ENCODE data around the gene CDC14A. TPM values are rescaled to one million over a fixed set of nuclear protein-coding genes. Genes with fewer than 3 reads are reported as not detected.

Gene CDC14A
- total RNA-seq, 2 experiments from 2014 or later: 4.9 to 7.2 TPM

- H3K36me3 ChIP-seq (ENCODE audit: insufficient read depth, low read length): no peaks in the 10 kb centered on the region
- BruUV-seq (replicated peaks): no TSS peak
- no peaks in the 10 kb centered on the region for H3K4me1 ChIP-seq (ENCODE audit: insufficient read depth, low read length, poor library complexity, severe bottlenecking)
- TF ChIP-seq EZH2phosphoT487 (IDR thresholded peaks at IDR 0.05; ENCODE audit: borderline replicate concordance, low read depth, low read length): no peak
- no peak for TF ChIP-seq CTCF (conservative IDR thresholded peaks at IDR 0.05; ENCODE audit: low read length)
- intact Hi-C loops (cut with micrococcal nuclease; ENCODE audit: unreplicated experiment): no loop called here
- H3K79me2 ChIP-seq (ENCODE audit: insufficient read depth, low read depth, low read length): no peaks in the 10 kb centered on the region
- ChIA-PET POLR2A (interaction anchor here (0.6 to 1.6 kb wide), 2 partner anchors 12 to 248 kb away, joined by 3 to 4 read pairs; no protein-coding TSS in a partner anchor), CTCF (ENCODE audit: unreplicated experiment) (no interaction called here)
- H3K9me2 ChIP-seq (ENCODE audit: insufficient read depth, low read length): no peaks in the 10 kb centered on the region
- no peak overlapping the region for H2AFZ ChIP-seq (ENCODE audit: low read length)
- H3K4me3 ChIP-seq (ENCODE audit: low read depth, low read length, poor library complexity, severe bottlenecking): no peak overlapping the region
- no peak overlapping the region for H3K27ac ChIP-seq (ENCODE audit: low read depth, low read length, poor library complexity, severe bottlenecking)
- no peak overlapping the region for H3K4me2 ChIP-seq (ENCODE audit: low read length)
- no peaks in the 10 kb centered on the region for H3K9me3 ChIP-seq (ENCODE audit: low read length)
- DNase-seq (ENCODE audit: low spot score): no peak
- H4K20me1 ChIP-seq (ENCODE audit: insufficient read depth, low read length): no peaks in the 10 kb centered on the region
Measured at GRCh38 chr1:100516857-100517256, 164.6 kb downstream of the CDC14A start.

- no peak overlapping the region for H3K4me2 ChIP-seq (ENCODE audit: low read length)
- H3K79me2 ChIP-seq (ENCODE audit: insufficient read depth, low read depth, low read length): no peaks in the 10 kb centered on the region
- no peak overlapping the region for H2AFZ ChIP-seq (ENCODE audit: low read length)
- H3K27ac ChIP-seq (ENCODE audit: low read depth, low read length, poor library complexity, severe bottlenecking): no peak overlapping the region
- no peak overlapping the region for H3K4me3 ChIP-seq (ENCODE audit: low read depth, low read length, poor library complexity, severe bottlenecking)
- intact Hi-C loops (cut with micrococcal nuclease; ENCODE audit: unreplicated experiment): no loop called here
- ChIA-PET POLR2A (interaction anchor here (1.6 kb wide), 1 partner anchor 12 kb away, joined by 4 read pairs; no protein-coding TSS in a partner anchor), CTCF (ENCODE audit: unreplicated experiment) (no interaction called here)
- no peaks in the 10 kb centered on the region for H3K9me2 ChIP-seq (ENCODE audit: insufficient read depth, low read length)
- TF ChIP-seq EZH2phosphoT487 (IDR thresholded peaks at IDR 0.05; ENCODE audit: borderline replicate concordance, low read depth, low read length) (no peak), CTCF (conservative IDR thresholded peaks at IDR 0.05; ENCODE audit: low read length) (no peak)
- no TSS peak for BruUV-seq (replicated peaks)
- no peaks in the 10 kb centered on the region for H3K9me3 ChIP-seq (ENCODE audit: low read length)
- H3K4me1 ChIP-seq (ENCODE audit: insufficient read depth, low read length, poor library complexity, severe bottlenecking): peaks cover 2% of the 10 kb centered on the region
- no peaks in the 10 kb centered on the region for H3K36me3 ChIP-seq (ENCODE audit: insufficient read depth, low read length)
- DNase-seq (ENCODE audit: low spot score): no peak
- no peaks in the 10 kb centered on the region for H4K20me1 ChIP-seq (ENCODE audit: insufficient read depth, low read length)
Measured at GRCh38 chr1:100517515-100517914, 165.2 kb downstream of the CDC14A start.

DNA sequence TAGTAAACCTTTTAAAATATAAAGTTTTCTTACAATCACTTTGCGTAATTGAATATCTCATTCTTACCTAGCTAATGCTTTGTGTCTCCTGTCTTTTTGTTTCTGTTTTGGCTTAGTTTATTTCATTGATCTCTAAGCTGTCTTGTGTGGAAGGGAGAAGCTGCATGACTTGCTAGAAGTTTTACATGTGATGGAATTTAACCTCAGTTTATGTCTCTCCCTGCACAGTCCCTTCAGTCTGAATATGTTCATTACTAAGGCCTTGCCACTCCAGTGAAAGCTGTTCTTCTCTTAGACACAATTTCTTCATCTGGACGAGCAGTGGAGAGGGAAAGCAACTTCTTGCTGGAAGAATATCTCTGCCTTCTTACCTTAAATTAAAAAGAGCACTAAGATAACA lies 165.7 kb downstream of the CDC14A start:
- Histone ChIP-seq H3K4me1 (ENCODE audit: insufficient read depth, low read length, poor library complexity, severe bottlenecking) (peaks cover 7% of the 10 kb centered on the region), H2AFZ (ENCODE audit: low read length) (no peak overlapping the region), H3K9me3 (ENCODE audit: low read length) (no peaks in the 10 kb centered on the region), H3K4me2 (ENCODE audit: low read length) (no peak overlapping the region), H3K27ac (ENCODE audit: low read depth, low read length, poor library complexity, severe bottlenecking) (no peak overlapping the region), H3K79me2 (ENCODE audit: insufficient read depth, low read depth, low read length) (no peaks in the 10 kb centered on the region), H3K4me3 (ENCODE audit: low read depth, low read length, poor library complexity, severe bottlenecking) (no peak overlapping the region), H3K36me3 (ENCODE audit: insufficient read depth, low read length) (no peaks in the 10 kb centered on the region), H3K9me2 (ENCODE audit: insufficient read depth, low read length) (no peaks in the 10 kb centered on the region), H4K20me1 (ENCODE audit: insufficient read depth, low read length) (no peaks in the 10 kb centered on the region)
- intact Hi-C loops (cut with micrococcal nuclease; ENCODE audit: unreplicated experiment): no loop called here
- TF ChIP-seq CTCF (conservative IDR thresholded peaks at IDR 0.05; ENCODE audit: low read length) (no peak), EZH2phosphoT487 (IDR thresholded peaks at IDR 0.05; ENCODE audit: borderline replicate concordance, low read depth, low read length) (no peak)
- CTCF ChIA-PET (ENCODE audit: unreplicated experiment): no interaction called here
- POLR2A ChIA-PET: interaction anchor here (1.6 kb wide), 1 partner anchor 11 kb away, joined by 4 read pairs; no protein-coding TSS in a partner anchor
- DNase-seq (ENCODE audit: low spot score): no peak
- BruUV-seq (replicated peaks): no TSS peak
